H1 (cell line): Measurements from ENCODE around the gene ECI1. TPM values are rescaled to one million over a fixed set of nuclear protein-coding genes. Genes with fewer than 3 reads are reported as not detected.

ENCODE experiments used
- EGR1 ChIP-seq: IDR thresholded peaks from 2 replicates; pipeline ENCODE4 v1.6.1; 2011; ENCODE audit warnings: low read depth, low read length, borderline replicate concordance
- JUND ChIP-seq: IDR thresholded peaks from 2 replicates; pipeline ENCODE4 v1.6.1; 2011; ENCODE audit warnings: mild to moderate bottlenecking, improper control_type of control experiment, low read length
- KDM4A ChIP-seq: IDR thresholded peaks from one replicate; pipeline ENCODE4 v1.7.1; 2012; ENCODE audit warnings: low read depth, mild to moderate bottlenecking, moderate library complexity, low read length, inconsistent platforms; ENCODE audit not compliant: severe bottlenecking
- POU5F1 ChIP-seq: IDR thresholded peaks from 2 replicates; pipeline ENCODE4 v1.6.1; 2011; ENCODE audit warnings: low read depth, mild to moderate bottlenecking, low read length, moderate library complexity
- RFX5 ChIP-seq: IDR thresholded peaks from 2 replicates; pipeline ENCODE4 v1.6.1; 2011; ENCODE audit warnings: low read depth, low read length, improper control_type of control experiment, borderline replicate concordance
- RXRA ChIP-seq: IDR thresholded peaks from 2 replicates; pipeline ENCODE4 v1.6.1; 2011; ENCODE audit warnings: low read depth, mild to moderate bottlenecking, low read length, moderate library complexity; ENCODE audit not compliant: insufficient read depth
- SAP30 ChIP-seq: fragments of 300-600 bp; sonication (generic); IDR thresholded peaks from 2 replicates; pipeline ENCODE4 v1.7.1; 2012; ENCODE audit warnings: low read length, moderate library complexity, mild to moderate bottlenecking, inconsistent platforms; ENCODE audit not compliant: insufficient read depth, insufficient replicate concordance
- TCF12 ChIP-seq: IDR thresholded peaks from 2 replicates; pipeline ENCODE4 v1.6.1; 2011; ENCODE audit warnings: low read depth, mild to moderate bottlenecking, low read length
- TEAD4 ChIP-seq: IDR thresholded peaks from 2 replicates; pipeline ENCODE4 v1.6.1; 2012; ENCODE audit warnings: low read depth, low read length, inconsistent platforms, mixed read lengths
- polyA plus RNA-seq, 7 experiments: library from polyadenylated mRNA; depleted of rRNA in 3 of 7; stranded (reverse) in 5 of 7; unstranded in 2 of 7; fragments of >200 nt in 5 of 7; fragments of 200-250 nt in 2 of 7; gene quantifications; 1 replicate in 5 of 7; 2 replicates in 1 of 7; 4 replicates in 1 of 7; pipeline versions ENCODE4 v1.2.1 to v1.2.3, GENCODE V29; 2011 to 2013; ENCODE audit warnings: missing spikeins in 2 of 7, mixed read lengths in 2 of 7
- total RNA-seq: library from RNA; stranded (reverse); fragmentation: NEBNext Ultra II Directional; extraction: Animal tissue kit (Norgen Biotek cat#: 25700); gene quantifications from 2 replicates; pipeline ENCODE4 v1.2.1, GENCODE V29; 2021
- TF ChIP-seq, protein P1 (sequence below): fragments of 300-600 bp; sonication (generic); IDR thresholded peaks from 2 replicates; pipeline ENCODE4 v1.7.1; 2012; ENCODE audit warnings: low read length, moderate library complexity, mild to moderate bottlenecking, inconsistent platforms; ENCODE audit not compliant: insufficient replicate concordance

Gene ECI1
- total and polyA plus RNA-seq, 2 of the 8 experiments (the other 6 are each of a cell fraction or from before 2014, with no cell fraction given): 79.5 to 151 TPM

DNA sequence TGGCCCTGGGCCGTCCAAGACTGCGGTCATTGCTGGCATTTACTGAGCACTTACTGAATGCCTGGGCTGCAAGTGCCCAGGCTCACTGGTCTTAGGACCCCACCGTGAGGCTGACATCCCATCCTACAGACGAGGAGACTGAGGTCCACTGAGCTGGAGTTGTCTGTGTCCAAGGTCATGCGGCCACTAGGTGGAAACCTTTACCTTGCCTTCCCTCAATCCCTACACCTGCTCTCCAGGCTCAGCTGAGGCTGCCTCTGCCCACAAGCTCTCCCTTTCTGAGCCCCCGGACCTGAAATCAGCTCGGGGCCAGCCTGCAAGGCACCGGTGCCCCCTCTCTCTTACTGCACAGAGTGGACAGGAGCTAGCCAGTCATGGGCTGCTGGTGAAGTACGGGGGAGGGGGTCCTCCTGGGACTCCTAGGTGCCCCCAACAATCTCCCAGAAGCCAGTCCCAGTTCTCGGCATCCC, 56.5 kb downstream of the ECI1 start (continued):
- TF ChIP-seq JUND (no peak), SAP30 (no peak), TCF12 (0 out of 2 replicates have a peak, but pooled peaks have one; percentile 75), EGR1 (no peak), POU5F1 (no peak), TEAD4 (no peak), KDM4A (peak; percentile 8), RFX5 (no peak), RXRA (no peak)
- TF ChIP-seq, protein P1, sequence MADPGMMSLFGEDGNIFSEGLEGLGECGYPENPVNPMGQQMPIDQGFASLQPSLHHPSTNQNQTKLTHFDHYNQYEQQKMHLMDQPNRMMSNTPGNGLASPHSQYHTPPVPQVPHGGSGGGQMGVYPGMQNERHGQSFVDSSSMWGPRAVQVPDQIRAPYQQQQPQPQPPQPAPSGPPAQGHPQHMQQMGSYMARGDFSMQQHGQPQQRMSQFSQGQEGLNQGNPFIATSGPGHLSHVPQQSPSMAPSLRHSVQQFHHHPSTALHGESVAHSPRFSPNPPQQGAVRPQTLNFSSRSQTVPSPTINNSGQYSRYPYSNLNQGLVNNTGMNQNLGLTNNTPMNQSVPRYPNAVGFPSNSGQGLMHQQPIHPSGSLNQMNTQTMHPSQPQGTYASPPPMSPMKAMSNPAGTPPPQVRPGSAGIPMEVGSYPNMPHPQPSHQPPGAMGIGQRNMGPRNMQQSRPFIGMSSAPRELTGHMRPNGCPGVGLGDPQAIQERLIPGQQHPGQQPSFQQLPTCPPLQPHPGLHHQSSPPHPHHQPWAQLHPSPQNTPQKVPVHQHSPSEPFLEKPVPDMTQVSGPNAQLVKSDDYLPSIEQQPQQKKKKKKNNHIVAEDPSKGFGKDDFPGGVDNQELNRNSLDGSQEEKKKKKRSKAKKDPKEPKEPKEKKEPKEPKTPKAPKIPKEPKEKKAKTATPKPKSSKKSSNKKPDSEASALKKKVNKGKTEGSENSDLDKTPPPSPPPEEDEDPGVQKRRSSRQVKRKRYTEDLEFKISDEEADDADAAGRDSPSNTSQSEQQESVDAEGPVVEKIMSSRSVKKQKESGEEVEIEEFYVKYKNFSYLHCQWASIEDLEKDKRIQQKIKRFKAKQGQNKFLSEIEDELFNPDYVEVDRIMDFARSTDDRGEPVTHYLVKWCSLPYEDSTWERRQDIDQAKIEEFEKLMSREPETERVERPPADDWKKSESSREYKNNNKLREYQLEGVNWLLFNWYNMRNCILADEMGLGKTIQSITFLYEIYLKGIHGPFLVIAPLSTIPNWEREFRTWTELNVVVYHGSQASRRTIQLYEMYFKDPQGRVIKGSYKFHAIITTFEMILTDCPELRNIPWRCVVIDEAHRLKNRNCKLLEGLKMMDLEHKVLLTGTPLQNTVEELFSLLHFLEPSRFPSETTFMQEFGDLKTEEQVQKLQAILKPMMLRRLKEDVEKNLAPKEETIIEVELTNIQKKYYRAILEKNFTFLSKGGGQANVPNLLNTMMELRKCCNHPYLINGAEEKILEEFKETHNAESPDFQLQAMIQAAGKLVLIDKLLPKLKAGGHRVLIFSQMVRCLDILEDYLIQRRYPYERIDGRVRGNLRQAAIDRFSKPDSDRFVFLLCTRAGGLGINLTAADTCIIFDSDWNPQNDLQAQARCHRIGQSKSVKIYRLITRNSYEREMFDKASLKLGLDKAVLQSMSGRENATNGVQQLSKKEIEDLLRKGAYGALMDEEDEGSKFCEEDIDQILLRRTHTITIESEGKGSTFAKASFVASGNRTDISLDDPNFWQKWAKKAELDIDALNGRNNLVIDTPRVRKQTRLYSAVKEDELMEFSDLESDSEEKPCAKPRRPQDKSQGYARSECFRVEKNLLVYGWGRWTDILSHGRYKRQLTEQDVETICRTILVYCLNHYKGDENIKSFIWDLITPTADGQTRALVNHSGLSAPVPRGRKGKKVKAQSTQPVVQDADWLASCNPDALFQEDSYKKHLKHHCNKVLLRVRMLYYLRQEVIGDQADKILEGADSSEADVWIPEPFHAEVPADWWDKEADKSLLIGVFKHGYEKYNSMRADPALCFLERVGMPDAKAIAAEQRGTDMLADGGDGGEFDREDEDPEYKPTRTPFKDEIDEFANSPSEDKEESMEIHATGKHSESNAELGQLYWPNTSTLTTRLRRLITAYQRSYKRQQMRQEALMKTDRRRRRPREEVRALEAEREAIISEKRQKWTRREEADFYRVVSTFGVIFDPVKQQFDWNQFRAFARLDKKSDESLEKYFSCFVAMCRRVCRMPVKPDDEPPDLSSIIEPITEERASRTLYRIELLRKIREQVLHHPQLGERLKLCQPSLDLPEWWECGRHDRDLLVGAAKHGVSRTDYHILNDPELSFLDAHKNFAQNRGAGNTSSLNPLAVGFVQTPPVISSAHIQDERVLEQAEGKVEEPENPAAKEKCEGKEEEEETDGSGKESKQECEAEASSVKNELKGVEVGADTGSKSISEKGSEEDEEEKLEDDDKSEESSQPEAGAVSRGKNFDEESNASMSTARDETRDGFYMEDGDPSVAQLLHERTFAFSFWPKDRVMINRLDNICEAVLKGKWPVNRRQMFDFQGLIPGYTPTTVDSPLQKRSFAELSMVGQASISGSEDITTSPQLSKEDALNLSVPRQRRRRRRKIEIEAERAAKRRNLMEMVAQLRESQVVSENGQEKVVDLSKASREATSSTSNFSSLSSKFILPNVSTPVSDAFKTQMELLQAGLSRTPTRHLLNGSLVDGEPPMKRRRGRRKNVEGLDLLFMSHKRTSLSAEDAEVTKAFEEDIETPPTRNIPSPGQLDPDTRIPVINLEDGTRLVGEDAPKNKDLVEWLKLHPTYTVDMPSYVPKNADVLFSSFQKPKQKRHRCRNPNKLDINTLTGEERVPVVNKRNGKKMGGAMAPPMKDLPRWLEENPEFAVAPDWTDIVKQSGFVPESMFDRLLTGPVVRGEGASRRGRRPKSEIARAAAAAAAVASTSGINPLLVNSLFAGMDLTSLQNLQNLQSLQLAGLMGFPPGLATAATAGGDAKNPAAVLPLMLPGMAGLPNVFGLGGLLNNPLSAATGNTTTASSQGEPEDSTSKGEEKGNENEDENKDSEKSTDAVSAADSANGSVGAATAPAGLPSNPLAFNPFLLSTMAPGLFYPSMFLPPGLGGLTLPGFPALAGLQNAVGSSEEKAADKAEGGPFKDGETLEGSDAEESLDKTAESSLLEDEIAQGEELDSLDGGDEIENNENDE: no peak
